Keratinocyte (primary cell): ENCODE measurements around the gene GRIP1. TPM values are rescaled to one million over a fixed set of nuclear protein-coding genes. Genes with fewer than 3 reads are reported as not detected.

ENCODE experiments used
- DNase-seq: peaks from one replicate; pipeline ENCODE4 v3.0.0-alpha.2; 2011; ENCODE audit warnings: low read depth, missing footprints, low spot score
- FAIRE-seq: peaks from 2 replicates; lab custom pipeline; 2011; peaks lifted over from hg19 to GRCh38; lab: Jason Lieb, UNC
- H2AFZ ChIP-seq: 2 replicates; pipeline ENCODE4 v1.6.0; 2012; ENCODE audit warnings: low read length, control low read depth, inconsistent platforms; ENCODE audit not compliant: control insufficient read depth
- H3K27ac ChIP-seq: 2 replicates; pipeline ENCODE4 v1.5.1; 2011; ENCODE audit warnings: low read length; ENCODE audit not compliant: control insufficient read depth, insufficient read depth
- H3K27me3 ChIP-seq: 3 replicates; pipeline ENCODE4 v1.6.0; 2011; ENCODE audit warnings: low read length; ENCODE audit not compliant: control insufficient read depth, insufficient read depth; ENCODE audit errors: extremely low read depth
- H3K36me3 ChIP-seq, 2 experiments: 2 replicates in 1 of 2; 3 replicates in 1 of 2; pipeline ENCODE4 v1.5.1; 2011; ENCODE audit warnings: low read length in 2 of 2, mild to moderate bottlenecking in 1 of 2; ENCODE audit not compliant: control insufficient read depth in 2 of 2, insufficient read depth in 2 of 2; ENCODE audit errors: extremely low read depth in 1 of 2
- H3K4me1 ChIP-seq: 3 replicates; pipeline ENCODE4 v1.5.1; 2011; ENCODE audit warnings: low read length; ENCODE audit not compliant: control insufficient read depth, insufficient read depth; ENCODE audit errors: extremely low read depth
- H3K4me2 ChIP-seq: 3 replicates; pipeline ENCODE4 v1.6.0; 2011; ENCODE audit warnings: low read depth, low read length; ENCODE audit not compliant: control insufficient read depth, insufficient read depth; ENCODE audit errors: extremely low read depth
- H3K4me3 ChIP-seq, 3 experiments: fragments of 200-600 bp in 1 of 3; sonication (generic) in 1 of 3; 2 replicates in 2 of 3; 3 replicates in 1 of 3; pipeline ENCODE4 v1.5.1; 2011 to 2016; ENCODE audit warnings: low read length in 3 of 3, mild to moderate bottlenecking in 3 of 3, control low read depth in 2 of 3, inconsistent platforms in 1 of 3, low read depth in 1 of 3, mixed read lengths in 1 of 3, mixed run types in 1 of 3, moderate library complexity in 1 of 3; ENCODE audit not compliant: control insufficient read depth in 2 of 3, insufficient read depth in 2 of 3; ENCODE audit errors: extremely low read depth in 1 of 3
- H3K79me2 ChIP-seq: 2 replicates; pipeline ENCODE4 v1.6.0; 2012; ENCODE audit warnings: low read length; ENCODE audit not compliant: control insufficient read depth, insufficient read depth
- H3K9ac ChIP-seq: 3 replicates; pipeline ENCODE4 v1.6.0; 2011; ENCODE audit warnings: low read length; ENCODE audit not compliant: control insufficient read depth, insufficient read depth; ENCODE audit errors: extremely low read depth
- H3K9me1 ChIP-seq: 3 replicates; pipeline ENCODE4 v1.6.0; 2011; ENCODE audit warnings: low read length; ENCODE audit not compliant: control insufficient read depth, insufficient read depth; ENCODE audit errors: extremely low read depth
- H3K9me3 ChIP-seq: 2 replicates; pipeline ENCODE4 v1.5.1; 2012; ENCODE audit warnings: low read depth, low read length; ENCODE audit not compliant: control insufficient read depth
- H4K20me1 ChIP-seq: 3 replicates; pipeline ENCODE4 v1.6.0; 2011; ENCODE audit warnings: low read length; ENCODE audit not compliant: control insufficient read depth, insufficient read depth; ENCODE audit errors: extremely low read depth
- CTCF ChIP-seq, 3 experiments: IDR thresholded peaks in 1 of 3; conservative IDR thresholded peaks in 1 of 3; optimal IDR thresholded peaks in 1 of 3; 2 replicates in 2 of 3; 3 replicates in 1 of 3; pipeline versions ENCODE3 to v1.5.1; 2011; ENCODE audit warnings: low read length in 3 of 3, mild to moderate bottlenecking in 3 of 3, moderate library complexity in 2 of 3, control low read depth in 1 of 3, inconsistent platforms in 1 of 3; ENCODE audit not compliant: insufficient read depth in 2 of 3; ENCODE audit errors: extremely low read depth in 1 of 3
- EZH2 ChIP-seq: IDR thresholded peaks from one replicate; pipeline ENCODE4 v1.6.1; 2012; ENCODE audit warnings: inconsistent platforms, mild to moderate bottlenecking, low read length, moderate library complexity
- dilution Hi-C: fragments of 300-500 bp; cut with MboI; formaldehyde crosslinking; loops from one replicate; pipeline ENCODE4 v1.7.0; 2020; ENCODE audit warnings: low sequenced_read_pairs; ENCODE audit not compliant: extremely low pct_ligation_motif_present
- polyA plus RNA-seq, 5 experiments: library from polyadenylated mRNA; depleted of rRNA in 3 of 5; stranded (reverse) in 3 of 5; stranded (forward) in 1 of 5; unstranded in 1 of 5; fragments of >200 nt; gene quantifications; 1 replicate in 1 of 5; 2 replicates in 3 of 5; 3 replicates in 1 of 5; pipeline versions ENCODE4 v1.2.1 to v1.2.3, GENCODE V29; 2011 to 2012; ENCODE audit warnings: missing spikeins in 2 of 5, low read depth in 1 of 5, low replicate concordance in 1 of 5

GRIP1 gene
- polyA plus RNA-seq, 1 donor (not counting 4 experiments of a cell fraction or from before 2014, with no cell fraction given), result 6.7 TPM

- Histone ChIP-seq H3K4me2 (no peak overlapping the region), H4K20me1 (no peaks in the 10 kb centered on the region), H3K9me1 (no peaks in the 10 kb centered on the region), H3K27ac (no peak overlapping the region), H3K27me3 (no peaks in the 10 kb centered on the region), H3K4me3 (no peak overlapping the region), H2AFZ (no peak overlapping the region), H3K79me2 (no peaks in the 10 kb centered on the region), H3K9ac (no peak overlapping the region), H3K36me3 (no peaks in the 10 kb centered on the region), H3K9me3 (no peaks in the 10 kb centered on the region), H3K4me1 (no peaks in the 10 kb centered on the region)
- dilution Hi-C loops, result no loop called here
- no peak for FAIRE-seq
- TF ChIP-seq CTCF (optimal IDR thresholded peaks at IDR 0.05 in 1 of 3, IDR thresholded peaks at IDR 0.05 in 1 of 3, conservative IDR thresholded peaks at IDR 0.05 in 1 of 3; ENCODE audit: extremely low read depth in 1 of 3, insufficient read depth in 2 of 3, low read length in 3 of 3), result no peak
- TF ChIP-seq EZH2, result no peak
- no peak for DNase-seq
These were observed 35.8 kb upstream of the GRIP1 start for GRCh38 chr12:66714709-66715108.

GRCh38 chr12:66713984-66714383 lies 35.1 kb upstream of the GRIP1 start:
- Histone ChIP-seq H3K36me3 (no peaks in the 10 kb centered on the region), H3K79me2 (no peaks in the 10 kb centered on the region), H3K9me1 (no peaks in the 10 kb centered on the region), H2AFZ (no peak overlapping the region), H3K9me3 (no peaks in the 10 kb centered on the region), H3K4me3 (no peak overlapping the region), H4K20me1 (no peaks in the 10 kb centered on the region), H3K27ac (no peak overlapping the region), H3K4me1 (no peaks in the 10 kb centered on the region), H3K4me2 (no peak overlapping the region), H3K27me3 (no peaks in the 10 kb centered on the region), H3K9ac (no peak overlapping the region)
- TF ChIP-seq CTCF (optimal IDR thresholded peaks at IDR 0.05 in 1 of 3, IDR thresholded peaks at IDR 0.05 in 1 of 3, conservative IDR thresholded peaks at IDR 0.05 in 1 of 3; ENCODE audit: extremely low read depth in 1 of 3, insufficient read depth in 2 of 3, low read length in 3 of 3) (no peak), EZH2 (no peak)
- FAIRE-seq, result no peak
- dilution Hi-C loops, result no loop called here
- DNase-seq, result no peak
